ENCODE results near the gene RNF7.

RNF7 gene

DNA sequence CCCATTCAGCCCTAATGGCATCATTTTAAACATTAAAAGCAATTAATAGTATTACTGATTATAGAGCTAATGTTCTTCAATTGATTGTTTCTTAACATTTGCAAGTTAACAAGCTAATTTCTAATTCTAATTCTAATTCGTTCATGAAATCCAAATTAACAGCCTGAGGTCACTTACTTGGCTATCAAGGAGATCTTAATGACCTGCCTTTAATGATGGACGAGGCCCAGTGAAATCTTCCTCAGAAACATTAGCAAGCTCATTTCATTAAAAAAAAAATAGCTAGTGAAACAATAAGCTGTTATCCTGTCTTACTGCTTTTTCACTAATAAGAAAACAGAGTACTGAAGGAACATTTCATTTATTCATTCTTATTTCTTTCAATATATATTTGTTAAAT lies 15.4 kb upstream of the RNF7 start:
- TF ChIP-seq, protein P1, sequence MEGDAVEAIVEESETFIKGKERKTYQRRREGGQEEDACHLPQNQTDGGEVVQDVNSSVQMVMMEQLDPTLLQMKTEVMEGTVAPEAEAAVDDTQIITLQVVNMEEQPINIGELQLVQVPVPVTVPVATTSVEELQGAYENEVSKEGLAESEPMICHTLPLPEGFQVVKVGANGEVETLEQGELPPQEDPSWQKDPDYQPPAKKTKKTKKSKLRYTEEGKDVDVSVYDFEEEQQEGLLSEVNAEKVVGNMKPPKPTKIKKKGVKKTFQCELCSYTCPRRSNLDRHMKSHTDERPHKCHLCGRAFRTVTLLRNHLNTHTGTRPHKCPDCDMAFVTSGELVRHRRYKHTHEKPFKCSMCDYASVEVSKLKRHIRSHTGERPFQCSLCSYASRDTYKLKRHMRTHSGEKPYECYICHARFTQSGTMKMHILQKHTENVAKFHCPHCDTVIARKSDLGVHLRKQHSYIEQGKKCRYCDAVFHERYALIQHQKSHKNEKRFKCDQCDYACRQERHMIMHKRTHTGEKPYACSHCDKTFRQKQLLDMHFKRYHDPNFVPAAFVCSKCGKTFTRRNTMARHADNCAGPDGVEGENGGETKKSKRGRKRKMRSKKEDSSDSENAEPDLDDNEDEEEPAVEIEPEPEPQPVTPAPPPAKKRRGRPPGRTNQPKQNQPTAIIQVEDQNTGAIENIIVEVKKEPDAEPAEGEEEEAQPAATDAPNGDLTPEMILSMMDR (IDR thresholded peaks at IDR 0.05; ENCODE audit: insufficient read depth, low read depth, low read length, missing control alignments) = no peak
- DNase-seq (ENCODE audit: low read depth) = no peak
- no peak overlapping the region for H3K4me3 ChIP-seq (ENCODE audit: low read depth, low read length)

DNA sequence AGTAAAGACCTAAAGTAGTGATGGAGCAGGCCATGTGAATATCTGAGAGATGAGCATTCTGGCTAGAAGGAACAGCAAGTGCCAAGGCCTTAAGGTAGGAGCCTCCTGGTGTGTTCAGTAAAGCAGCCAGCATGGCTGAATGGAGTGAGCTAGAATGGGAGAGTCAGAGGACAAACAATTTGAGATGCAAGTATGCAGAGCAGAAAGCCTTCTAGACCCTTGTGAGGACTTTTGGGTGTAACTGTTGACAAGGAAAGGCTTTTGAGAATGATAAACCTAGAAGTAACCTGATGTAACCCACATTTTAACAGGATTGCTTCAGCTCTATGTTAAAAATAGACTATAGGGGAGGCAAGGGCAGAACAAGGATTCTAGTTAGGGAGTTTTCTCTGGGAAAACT lies 14.8 kb upstream of the RNF7 start:
- TF ChIP-seq, protein P1 (IDR thresholded peaks at IDR 0.05; ENCODE audit: insufficient read depth, low read depth, low read length, missing control alignments) = no peak
- no peak overlapping the region for H3K4me3 ChIP-seq (ENCODE audit: low read depth, low read length)
- DNase-seq (ENCODE audit: low read depth) = no peak

DNA sequence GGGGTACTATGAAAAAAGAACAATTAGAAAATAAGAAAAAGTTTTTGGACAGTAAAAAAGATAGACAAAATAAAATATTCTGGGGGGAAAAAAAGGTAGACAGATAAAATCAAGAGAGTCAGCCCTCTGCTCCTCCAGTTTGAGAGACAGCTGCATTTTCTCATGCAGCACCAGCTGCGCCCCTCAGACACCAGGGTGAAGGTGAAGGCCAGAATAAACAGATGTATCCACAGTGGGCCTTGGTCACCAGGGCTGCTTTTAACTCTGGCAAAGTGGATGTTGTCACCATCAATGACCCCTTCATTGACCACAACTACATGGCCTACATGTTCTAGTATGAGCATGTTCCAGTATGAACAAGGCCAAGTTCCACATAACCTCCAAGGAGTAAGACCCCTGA lies 13.9 kb upstream of the RNF7 start:
- no peak for DNase-seq (ENCODE audit: low read depth)
- TF ChIP-seq, protein P1 (IDR thresholded peaks at IDR 0.05; ENCODE audit: insufficient read depth, low read depth, low read length, missing control alignments) = no peak
- H3K4me3 ChIP-seq (ENCODE audit: low read depth, low read length) = no peak overlapping the region

DNA sequence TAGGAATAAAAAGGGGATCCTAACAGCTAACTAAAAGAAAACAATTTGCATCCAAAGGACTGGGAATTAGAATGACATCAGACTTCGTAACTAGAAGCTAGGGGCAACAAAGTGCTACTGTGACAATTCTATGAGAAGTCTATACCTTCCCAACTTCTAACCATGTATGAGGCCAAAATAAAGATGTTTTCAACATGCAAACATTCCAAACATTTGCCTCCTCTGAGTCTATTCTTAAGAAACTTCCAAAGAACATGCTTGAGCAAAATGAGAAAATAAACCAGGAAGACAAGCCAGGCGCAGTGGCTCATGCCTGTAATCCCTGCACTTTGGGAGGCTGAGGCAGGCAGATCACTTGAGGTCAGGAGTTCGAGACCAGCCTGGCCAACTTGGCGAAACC lies 13.1 kb upstream of the RNF7 start:
- TF ChIP-seq, protein P1 (IDR thresholded peaks at IDR 0.05; ENCODE audit: insufficient read depth, low read depth, low read length, missing control alignments) = no peak
- H3K4me3 ChIP-seq (ENCODE audit: low read depth, low read length) = no peak overlapping the region
- DNase-seq (ENCODE audit: low read depth) = no peak

DNA sequence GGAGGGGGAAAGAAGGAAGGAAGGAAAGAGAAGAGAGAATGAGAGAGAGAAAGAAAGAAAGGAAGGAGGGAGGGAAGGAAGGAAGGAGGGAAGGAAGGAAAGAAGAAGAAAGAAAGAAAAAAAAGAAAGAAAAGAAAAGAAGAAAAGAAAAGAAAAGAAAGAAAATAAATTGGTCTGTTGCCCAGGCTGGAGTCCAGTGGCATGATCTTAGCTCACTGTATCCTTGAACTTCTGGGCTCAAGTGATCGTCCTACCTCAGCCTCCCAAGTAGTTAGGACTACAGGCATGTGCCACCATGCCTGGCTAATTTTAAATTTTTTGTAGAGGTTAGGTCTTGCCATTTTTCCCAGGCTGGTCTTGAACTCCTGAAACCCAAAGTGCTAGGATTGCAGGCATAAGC lies 11.6 kb upstream of the RNF7 start:
- TF ChIP-seq, protein P1 (IDR thresholded peaks at IDR 0.05; ENCODE audit: insufficient read depth, low read depth, low read length, missing control alignments) = no peak
- no peak overlapping the region for H3K4me3 ChIP-seq (ENCODE audit: low read depth, low read length)
- no peak for DNase-seq (ENCODE audit: low read depth)

DNA sequence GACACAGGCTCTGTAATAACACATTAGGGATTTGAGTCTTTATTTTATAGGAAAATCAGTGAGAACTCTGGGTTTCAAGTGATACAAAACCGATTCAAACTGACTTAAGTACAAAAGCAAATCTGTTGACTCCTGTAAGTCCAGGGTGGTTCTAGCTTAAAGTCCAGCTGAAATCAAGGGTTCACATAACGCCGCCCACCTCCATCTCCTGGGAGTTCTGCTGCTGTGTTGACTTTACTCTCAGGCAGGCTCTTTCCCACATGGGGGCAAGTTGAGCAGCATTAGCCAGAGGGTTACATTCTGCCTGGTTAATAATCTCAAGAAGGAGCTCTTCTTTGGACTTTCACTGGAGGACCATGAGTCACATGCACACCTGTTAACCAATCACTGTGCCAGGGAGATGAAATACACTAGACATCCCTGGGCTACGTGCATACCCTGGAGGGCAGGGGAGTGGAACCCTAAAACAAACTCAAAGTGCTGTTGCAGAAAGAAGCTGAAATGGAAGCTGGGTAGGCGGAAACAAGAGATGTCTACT lies 9.7 kb upstream of the RNF7 start:
- TF ChIP-seq, protein P1 (IDR thresholded peaks at IDR 0.05; ENCODE audit: insufficient read depth, low read depth, low read length, missing control alignments) = no peak
- no peak for DNase-seq (ENCODE audit: low read depth)
- H3K4me3 ChIP-seq (ENCODE audit: low read depth, low read length) = no peak overlapping the region

DNA sequence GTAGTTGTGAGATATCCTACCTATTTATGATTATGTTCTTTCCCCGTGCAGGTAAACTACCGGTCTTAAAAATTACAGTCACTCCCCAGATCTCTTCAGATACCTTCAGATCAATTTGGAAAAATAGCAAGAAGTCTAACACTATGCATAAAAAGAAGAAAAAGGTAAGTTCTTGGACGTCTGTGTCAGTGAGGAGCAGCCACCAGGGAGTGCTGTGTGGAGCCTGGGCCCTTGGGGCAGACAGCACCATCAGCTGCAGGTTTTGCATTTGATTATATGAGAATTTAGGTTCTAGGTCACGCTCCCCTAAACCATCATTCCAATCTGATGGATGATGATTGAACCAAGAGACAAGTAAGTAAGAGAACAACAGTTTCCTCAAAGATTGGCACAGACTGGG lies 8.9 kb upstream of the RNF7 start:
- H3K4me3 ChIP-seq (ENCODE audit: low read depth, low read length) = no peak overlapping the region
- DNase-seq (ENCODE audit: low read depth) = no peak
- TF ChIP-seq, protein P1 (IDR thresholded peaks at IDR 0.05; ENCODE audit: insufficient read depth, low read depth, low read length, missing control alignments) = peak; percentile 9

Measured in GM12865 (cell line).